GM12878 (cell line): ENCODE data around the gene NEK2. TPM values are rescaled to one million over a fixed set of nuclear protein-coding genes. Genes with fewer than 3 reads are reported as not detected.

Source experiments
- ATAC-seq: fragments of 200-7000 bp; cut with Tn5 transposase; 3 replicates; pipeline ENCODE4 v1.9.1; 2020; ENCODE audit warnings: mild to moderate bottlenecking, moderate library complexity
- BruUV-seq: library from RNA; stranded (reverse); fragments of 400-500 nt; replicated peaks from 2 replicates; lab custom pipeline; 2021; lab: Mats Ljungman, UMichigan
- CTCF ChIA-PET: fragments of 300-600 bp; sonication (Branson Sonifier 250); formaldehyde crosslinking; extraction: SDS; loops from one replicate; lab custom pipeline; 2021; ENCODE audit warnings: inconsistent platforms; lab: Yijun Ruan, JAX
- POLR2A ChIA-PET: fragments of 350-600 bp; formaldehyde crosslinking; extraction: SDS; loops from one replicate; lab custom pipeline; 2021; ENCODE audit warnings: inconsistent platforms; lab: Charles Lee
- RAD21 ChIA-PET: fragments of 300-600 bp; sonication (Branson Sonifier 250); formaldehyde crosslinking; loops from one replicate; lab custom pipeline; 2023; ENCODE audit warnings: antibody characterized with exemption; ENCODE audit not compliant: unreplicated experiment; lab: Charles Lee
- SMC1A ChIA-PET: fragments of 300-600 bp; sonication (Branson Sonifier 250); formaldehyde crosslinking; loops from one replicate; lab custom pipeline; 2023; ENCODE audit not compliant: unreplicated experiment, uncharacterized antibody; lab: Charles Lee
- DNase-seq: peaks from one replicate; pipeline ENCODE4 v3.0.0-alpha.2; 2011; ENCODE audit warnings: low read depth, low spot score
- FAIRE-seq: peaks from 3 replicates; lab custom pipeline; 2011; peaks lifted over from hg19 to GRCh38; lab: Jason Lieb, UNC
- H2AFZ ChIP-seq: 2 replicates; pipeline ENCODE4 v1.6.0; 2011; ENCODE audit warnings: low read depth, low read length, control low read depth; ENCODE audit not compliant: control insufficient read depth
- H3K27ac ChIP-seq: 2 replicates; pipeline ENCODE4 v1.5.1; 2011; ENCODE audit warnings: control low read depth; ENCODE audit not compliant: control insufficient read depth, insufficient read depth
- H3K27me3 ChIP-seq, 2 experiments: replicated peaks in 1 of 2; 2 replicates each; pipeline versions ENCODE4 v1.6.0 to v1.6.1; 2011; ENCODE audit warnings: low read length in 1 of 2; ENCODE audit not compliant: control insufficient read depth in 2 of 2, insufficient read depth in 2 of 2
- H3K36me3 ChIP-seq, 2 experiments: 2 replicates each; pipeline ENCODE4 v1.5.1; 2011; ENCODE audit warnings: low read length in 1 of 2; ENCODE audit not compliant: control insufficient read depth in 2 of 2, insufficient read depth in 2 of 2
- H3K4me1 ChIP-seq: 2 replicates; pipeline ENCODE4 v1.6.1; 2011; ENCODE audit warnings: mild to moderate bottlenecking, low read length, moderate library complexity, mixed read lengths; ENCODE audit not compliant: control insufficient read depth, insufficient read depth
- H3K4me2 ChIP-seq: 2 replicates; pipeline ENCODE4 v1.6.0; 2011; ENCODE audit warnings: control low read depth; ENCODE audit not compliant: control insufficient read depth, insufficient read depth
- H3K4me3 ChIP-seq: fragments of 200-600 bp; sonication (generic); 2 replicates; pipeline ENCODE4 v1.5.1; 2016
- H3K79me2 ChIP-seq: 2 replicates; pipeline ENCODE4 v1.6.0; 2011; ENCODE audit warnings: low read length; ENCODE audit not compliant: control insufficient read depth, insufficient read depth
- H3K9ac ChIP-seq: 2 replicates; pipeline ENCODE4 v1.8.0; 2011; ENCODE audit warnings: low read length, control low read depth, mixed read lengths; ENCODE audit not compliant: control insufficient read depth, insufficient read depth
- H3K9me3 ChIP-seq: replicated peaks from 3 replicates; pipeline ENCODE4 v1.5.1; 2011; ENCODE audit warnings: mild to moderate bottlenecking, low read length; ENCODE audit not compliant: control insufficient read depth, insufficient read depth
- H4K20me1 ChIP-seq: 2 replicates; pipeline ENCODE4 v1.6.0; 2011; ENCODE audit not compliant: control insufficient read depth, insufficient read depth
- ASH2L ChIP-seq: fragments of 300-600, 200-600 bp; sonication (generic); IDR thresholded peaks from 2 replicates; pipeline ENCODE4 v1.6.1; 2017; ENCODE audit warnings: low read depth, mild to moderate bottlenecking, borderline replicate concordance
- ATF3 ChIP-seq: IDR thresholded peaks from 2 replicates; pipeline ENCODE4 v1.6.1; 2011; ENCODE audit warnings: low read depth, mild to moderate bottlenecking, low read length, moderate library complexity, borderline replicate concordance; ENCODE audit errors: extremely low read depth
- ATF7 ChIP-seq: fragments of 450-650 bp; IDR thresholded peaks from 2 replicates; pipeline ENCODE4 v1.6.1; 2016; ENCODE audit warnings: low read depth, mild to moderate bottlenecking
- CBFB ChIP-seq: IDR thresholded peaks from 2 replicates; pipeline ENCODE4 v1.6.1; 2016; ENCODE audit warnings: antibody characterized with exemption, low read depth
- DPF2 ChIP-seq: fragments of 450-650 bp; IDR thresholded peaks from 2 replicates; pipeline ENCODE4 v1.6.1; 2017; ENCODE audit warnings: mild to moderate bottlenecking
- FOXM1 ChIP-seq: IDR thresholded peaks from 2 replicates; pipeline ENCODE4 v1.6.1; 2012; ENCODE audit warnings: low read depth, mild to moderate bottlenecking, inconsistent platforms, low read length, moderate library complexity
- GABPA ChIP-seq: IDR thresholded peaks from 2 replicates; pipeline ENCODE4 v1.6.1; 2014; ENCODE audit warnings: antibody characterized with exemption, low read depth, mild to moderate bottlenecking, inconsistent platforms
- IKZF2 ChIP-seq, 2 experiments: fragments of 450-650 bp; IDR thresholded peaks; 2 replicates each; pipeline ENCODE4 v1.6.1; 2017; ENCODE audit warnings: mild to moderate bottlenecking in 2 of 2, moderate library complexity in 2 of 2
- NFYA ChIP-seq: IDR thresholded peaks from 2 replicates; pipeline ENCODE4 v1.6.1; 2011; ENCODE audit warnings: low read depth, mild to moderate bottlenecking, low read length, improper control_type of control experiment, borderline replicate concordance
- NFYB ChIP-seq: IDR thresholded peaks from 2 replicates; pipeline ENCODE4 v1.6.1; 2011; ENCODE audit warnings: low read depth, mild to moderate bottlenecking, low read length, improper control_type of control experiment, moderate library complexity; ENCODE audit not compliant: insufficient read depth
- RELB ChIP-seq: fragments of 450-650 bp; IDR thresholded peaks from 2 replicates; pipeline ENCODE4 v1.6.1; 2017; ENCODE audit warnings: low read depth, mild to moderate bottlenecking, moderate library complexity
- RUNX3 ChIP-seq: IDR thresholded peaks from 2 replicates; pipeline ENCODE4 v1.6.1; 2012; ENCODE audit warnings: low read length, inconsistent platforms
- SMAD5 ChIP-seq: IDR thresholded peaks from 2 replicates; pipeline ENCODE4 v1.6.1; 2016; ENCODE audit warnings: antibody characterized with exemption, low read depth
- ZBTB40 ChIP-seq: fragments of 450-650 bp; IDR thresholded peaks from 2 replicates; pipeline ENCODE4 v1.6.1; 2016; ENCODE audit warnings: mild to moderate bottlenecking, moderate library complexity, borderline replicate concordance
- ZSCAN29 ChIP-seq: fragments of 450-650 bp; IDR thresholded peaks from 2 replicates; pipeline ENCODE4 v1.6.1; 2017; ENCODE audit warnings: mild to moderate bottlenecking, moderate library complexity
- WGBS: methylation state at CpG from one replicate; pipeline ENCODE4 v1.1.6; 2016; ENCODE audit warnings: low lambda C conversion rate; ENCODE audit not compliant: insufficient replicate concordance, insufficient coverage; ENCODE audit errors: missing lambda C conversion rate; 5-methylcytosine and 5-hydroxymethylcytosine counted together
- in situ Hi-C: fragments of 300-500 bp; cut with MboI; formaldehyde crosslinking; loops from 9 replicates; pipeline ENCODE4 v1.14.3; 2018; ENCODE audit warnings: mixed read lengths
- intact Hi-C: fragments of 100-400 bp; cut with micrococcal nuclease; formaldehyde crosslinking; loops from one replicate; pipeline ENCODE4 v1.14.2; 2022; ENCODE audit not compliant: unreplicated experiment
- polyA plus RNA-seq, 11 experiments: library from polyadenylated mRNA; depleted of rRNA in 4 of 11; unstranded in 6 of 11; stranded (reverse) in 5 of 11; fragments of >200 nt; fragmentation: Nextera tagmentation in 4 of 11; fragmentation: Illumina TruSeq in 1 of 11; extraction: Ambion mirVana in 4 of 11; extraction: Trizol in 1 of 11; gene quantifications; 1 replicate in 1 of 11; 2 replicates in 10 of 11; pipeline versions ENCODE4 v1.2.1 to v1.2.3, GENCODE V29; 2011 to 2016; ENCODE audit warnings: inconsistent platforms in 2 of 11, missing spikeins in 2 of 11, low read depth in 1 of 11
- total RNA-seq, 4 experiments: library from RNA; depleted of rRNA in 3 of 4; stranded (reverse); fragments of >200 nt in 3 of 4; fragmentation: Illumina TruSeq in 1 of 4; extraction: Trizol in 1 of 4; gene quantifications; 2 replicates each; pipeline versions ENCODE4 v1.2.1 to v1.2.3, GENCODE V29; 2013 to 2021

Gene NEK2
- total and polyA plus RNA-seq, 10 of the 15 experiments (the other 5 are each of a cell fraction or from before 2014, with no cell fraction given) = 16.7 to 49.7 (median 36.9) TPM

GRCh38 chr1:211676761-211677160, 1.3 kb upstream of the NEK2 start (continued):
- no peak for TF ChIP-seq IKZF2 (IDR thresholded peaks at IDR 0.05)
- TF ChIP-seq DPF2 = no peak
- no peak for TF ChIP-seq ATF7
- no peak for TF ChIP-seq CBFB
- no peak for TF ChIP-seq RUNX3
- TF ChIP-seq NFYA = no peak
- TF ChIP-seq RELB = no peak

- Histone ChIP-seq H3K36me3 (no peaks in the 10 kb centered on the region), H3K27me3 (no peaks in the 10 kb centered on the region), H2AFZ (no peak overlapping the region), H3K79me2 (peaks cover 15% of the 10 kb centered on the region), H3K9ac (no peak overlapping the region), H3K9me3 (no peaks in the 10 kb centered on the region), H3K4me3 (peak overlapping the region; percentile 81), H4K20me1 (no peaks in the 10 kb centered on the region), H3K4me2 (peak overlapping the region; percentile 77), H3K4me1 (peaks cover 15% of the 10 kb centered on the region), H3K27ac (no peak overlapping the region)
- CTCF ChIA-PET = interaction anchor here (0.8 to 12.3 kb wide), 7 partner anchors 20 to 780 kb away, joined by 3 to 244 read pairs (median 5); partner anchors contain the start of genes DTL and INTS7
- RAD21 ChIA-PET = interaction anchor here (1.0 to 8.2 kb wide), 6 partner anchors 19 to 780 kb away, joined by 3 to 105 read pairs (median 6); no protein-coding TSS in a partner anchor
- no TSS peak for BruUV-seq
- in situ Hi-C loops = loop anchor here (5.0 kb wide), 1 partner anchor 781 kb away; no protein-coding TSS in a partner anchor
- SMC1A ChIA-PET = interaction anchor here (0.9 to 15.7 kb wide), 8 partner anchors 19 to 780 kb away, joined by 3 to 311 read pairs (median 4); partner anchors contain the start of genes DTL and INTS7
- FAIRE-seq = no peak
- intact Hi-C loops = no loop called here
- POLR2A ChIA-PET = interaction anchor here (0.5 to 1.1 kb wide), 8 partner anchors 8 to 1279 kb away, joined by 3 to 7 read pairs (median 3); no protein-coding TSS in a partner anchor
- no peak for DNase-seq
- 67% methylated on average over 16 of the region's 19 CpGs for WGBS
- no peak for ATAC-seq
- TF ChIP-seq NFYB (no peak), GABPA (no peak), ASH2L (no peak), ZSCAN29 (no peak), FOXM1 (no peak), SMAD5 (no peak), ZBTB40 (no peak), ATF3 (no peak)
These were observed 724 bp upstream of the NEK2 start for GRCh38 chr1:211676106-211676583.
